NCI-H2171 treated with DMSO at 0.1 percent for 48 hours (cell line): ENCODE results near the gene BICC1.

Source experiments
- DNase-seq: peaks from one replicate; lab custom pipeline; 2025; lab: John Stamatoyannopoulos, UW

The BICC1 gene

GRCh38 chr10:58868736-58869435 lies 356.2 kb downstream of the BICC1 start:
- DNase-seq = no peak

GRCh38 chr10:58870070-58870469 lies 357.4 kb downstream of the BICC1 start:
- DNase-seq = no peak

DNA sequence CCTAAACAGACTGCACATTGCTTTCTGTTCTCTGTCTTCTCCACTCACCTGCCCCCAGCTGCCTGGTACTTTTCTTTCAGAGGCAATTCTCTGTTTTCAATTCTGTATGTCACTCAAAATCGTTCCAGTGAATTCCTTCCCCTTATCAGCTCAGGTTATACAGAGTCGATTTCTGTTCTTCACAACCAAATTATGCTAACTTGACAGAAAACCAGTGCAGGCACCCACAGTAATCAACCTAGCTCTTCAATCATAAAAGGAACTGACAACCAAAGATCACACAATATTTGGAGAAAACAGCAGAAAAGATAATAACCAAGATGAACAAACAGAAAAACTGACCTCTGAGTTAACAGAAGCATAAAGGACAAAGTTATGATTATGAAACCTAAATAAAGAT lies 360.5 kb downstream of the BICC1 start:
- DNase-seq = no peak
